Esophagus squamous epithelium (tissue), 5 donors: ENCODE data around the gene ZNF608. TPM values are rescaled to one million over a fixed set of nuclear protein-coding genes. Genes with fewer than 3 reads are reported as not detected.

Source experiments
- DNase-seq: peaks from one replicate; lab custom pipeline; 2025; lab: John Stamatoyannopoulos, UW
- H3K27ac ChIP-seq, 4 donors: fragments of 200-600 bp; sonication (generic); one replicate each; pipeline ENCODE4 v1.5.1; 2016 to 2019; ENCODE audit warnings: mild to moderate bottlenecking in 1 of 4
- H3K27me3 ChIP-seq, 4 donors: fragments of 200-600 bp; sonication (generic); 1 replicate in 3 of 4; 2 replicates in 1 of 4; pipeline versions ENCODE4 v1.5.1 to v1.6.0; 2017 to 2021; ENCODE audit warnings: antibody characterized with exemption in 1 of 4
- H3K36me3 ChIP-seq, 3 donors: fragments of 200-600 bp; sonication (generic); one replicate each; pipeline ENCODE4 v1.5.1; 2016 to 2019
- H3K4me1 ChIP-seq, 3 donors: fragments of 200-600 bp; sonication (generic); one replicate each; pipeline ENCODE4 v1.5.1; 2017 to 2019
- H3K4me3 ChIP-seq, 4 donors: fragments of 200-600 bp; sonication (generic); 1 replicate in 3 of 4; 2 replicates in 1 of 4; pipeline ENCODE4 v1.5.1; 2016 to 2019; ENCODE audit warnings: mild to moderate bottlenecking in 2 of 4, moderate library complexity in 1 of 4
- H3K9me3 ChIP-seq, 3 donors: fragments of 200-600 bp; sonication (generic); one replicate each; pipeline ENCODE4 v1.5.1; 2016 to 2019
- CTCF ChIP-seq, 6 experiments: fragments of 450-650 bp in 4 of 6; fragments of 200-600 bp in 2 of 6; sonication (generic) in 2 of 6; IDR thresholded peaks; one replicate each; pipeline ENCODE4 v1.5.1; 2016 to 2019; ENCODE audit warnings: antibody characterized with exemption in 6 of 6, mild to moderate bottlenecking in 4 of 6, moderate library complexity in 4 of 6
- POLR2A ChIP-seq, 4 donors: fragments of 450-650 bp; IDR thresholded peaks; one replicate each; pipeline ENCODE4 v1.6.1; 2017; ENCODE audit warnings: antibody characterized with exemption in 4 of 4, mild to moderate bottlenecking in 4 of 4, moderate library complexity in 3 of 4
- WGBS, 2 donors: methylation state at CpG; one replicate each; pipeline ENCODE4 v1.1.5; 2018; 5-methylcytosine and 5-hydroxymethylcytosine counted together
- intact Hi-C: fragments of 100-400 bp; cut with DNase I; formaldehyde crosslinking; loops from one replicate; pipeline ENCODE4 v1.15.0; 2022
- total RNA-seq, 4 donors: library from RNA; depleted of rRNA; stranded (reverse); fragments of >200 nt; gene quantifications; one replicate each; pipeline ENCODE4 v1.1.0, GENCODE V29; 2016
- donor health status: DM: yes; HTN: yes; CAD: no.

ZNF608 gene
- total RNA-seq, 4 donors from 2014 or later = 5.8 to 25.7 (median 10.4) TPM

- no peaks in the 10 kb centered on the region for H3K27me3 ChIP-seq
- TF ChIP-seq CTCF (IDR thresholded peaks at IDR 0.05) = no peak
- no peak for TF ChIP-seq POLR2A (IDR thresholded peaks at IDR 0.05)
- peaks cover 0 to 96% (median 10%) of the 10 kb centered on the region in 3 donors for H3K4me1 ChIP-seq
- H3K9me3 ChIP-seq = no peaks in the 10 kb centered on the region
- DNase-seq = no peak
- no peaks in the 10 kb centered on the region for H3K36me3 ChIP-seq
- WGBS, 2 donors = 45 to 53% methylated on average over 8 of the region's 8 CpGs
- H3K27ac ChIP-seq = peak overlapping the region in 3 of 4 donors; percentile 47 to 81 (median 66)
- intact Hi-C loops = no loop called here
- H3K4me3 ChIP-seq = peak overlapping the region; percentile 11 to 59 (median 35)
Measured at GRCh38 chr5:124734574-124735168, 11.8 kb downstream of the ZNF608 start.

- intact Hi-C loops = no loop called here
- DNase-seq = no peak
- H3K4me1 ChIP-seq = peaks cover 0 to 83% (median 10%) of the 10 kb centered on the region in 3 donors
- no peak overlapping the region for H3K27ac ChIP-seq
- H3K9me3 ChIP-seq = no peaks in the 10 kb centered on the region
- 78 to 93% methylated on average over 1 of the region's 1 CpG for WGBS, 2 donors
- H3K36me3 ChIP-seq = no peaks in the 10 kb centered on the region
- H3K27me3 ChIP-seq = no peaks in the 10 kb centered on the region
- H3K4me3 ChIP-seq = no peak overlapping the region
- no peak for TF ChIP-seq CTCF (IDR thresholded peaks at IDR 0.05)
- TF ChIP-seq POLR2A (IDR thresholded peaks at IDR 0.05) = no peak
Measured at GRCh38 chr5:124733329-124733650, 13.1 kb downstream of the ZNF608 start.

- WGBS, 2 donors = 73 to 84% methylated on average over 3 of the region's 3 CpGs
- Histone ChIP-seq H3K27ac (no peak overlapping the region), H3K4me3 (no peak overlapping the region), H3K4me1 (peaks cover 0 to 76% (median 10%) of the 10 kb centered on the region in 3 donors), H3K9me3 (no peaks in the 10 kb centered on the region), H3K36me3 (no peaks in the 10 kb centered on the region), H3K27me3 (no peaks in the 10 kb centered on the region)
- DNase-seq = no peak
- TF ChIP-seq POLR2A (IDR thresholded peaks at IDR 0.05) = no peak
- TF ChIP-seq CTCF (IDR thresholded peaks at IDR 0.05) = no peak
- intact Hi-C loops = no loop called here
Measured at GRCh38 chr5:124732428-124733328, 13.8 kb downstream of the ZNF608 start.

- intact Hi-C loops = no loop called here
- WGBS, 2 donors = 48 to 69% methylated on average over 2 of the region's 2 CpGs
- Histone ChIP-seq H3K4me1 (peaks cover 0 to 56% (median 7%) of the 10 kb centered on the region in 3 donors), H3K27ac (no peak overlapping the region), H3K27me3 (no peaks in the 10 kb centered on the region), H3K9me3 (no peaks in the 10 kb centered on the region), H3K36me3 (no peaks in the 10 kb centered on the region), H3K4me3 (no peak overlapping the region)
- TF ChIP-seq CTCF (IDR thresholded peaks at IDR 0.05) (no peak), POLR2A (IDR thresholded peaks at IDR 0.05) (no peak)
- DNase-seq = no peak
Measured at GRCh38 chr5:124730381-124730780, 16.1 kb downstream of the ZNF608 start.

GRCh38 chr5:124729720-124730359 lies 16.6 kb downstream of the ZNF608 start:
- DNase-seq = no peak
- no peaks in the 10 kb centered on the region for H3K9me3 ChIP-seq
- peaks cover 0 to 51% (median 7%) of the 10 kb centered on the region in 3 donors for H3K4me1 ChIP-seq
- WGBS, 2 donors = 77 to 89% methylated on average over 1 of the region's 1 CpG
- intact Hi-C loops = no loop called here
- H3K36me3 ChIP-seq = no peaks in the 10 kb centered on the region
- H3K27me3 ChIP-seq = no peaks in the 10 kb centered on the region
- H3K4me3 ChIP-seq = no peak overlapping the region
- H3K27ac ChIP-seq = no peak overlapping the region
- TF ChIP-seq POLR2A (IDR thresholded peaks at IDR 0.05) (no peak), CTCF (IDR thresholded peaks at IDR 0.05) (no peak)
